ENCODE data around the gene PARP11. TPM values are rescaled to one million over a fixed set of nuclear protein-coding genes. Genes with fewer than 3 reads are reported as not detected.
A peak's percentile ranks its signal among the peaks of the same experiment; 100 is the strongest.

PARP11 gene
- total RNA-seq, 1 experiment from 2014 or later, result 11.3 TPM

DNA sequence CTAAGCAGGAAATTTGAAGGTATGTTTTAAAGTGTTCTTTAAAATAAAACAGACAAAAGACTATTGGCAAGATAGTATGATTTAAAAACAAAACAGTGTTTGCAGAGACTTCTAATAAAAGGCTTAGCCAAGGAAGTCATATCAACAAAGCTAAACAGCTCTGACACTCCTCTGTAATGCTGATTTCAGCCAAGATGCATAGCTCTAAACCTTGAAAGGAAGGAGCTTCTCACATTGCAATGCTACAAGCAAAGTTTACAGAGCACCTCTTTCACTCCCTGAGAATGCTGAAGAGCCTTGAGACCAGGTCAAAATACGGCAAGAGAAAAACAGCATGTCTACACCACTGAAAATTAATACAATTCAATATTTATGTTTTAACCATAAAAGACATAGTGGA, 51.8 kb downstream of the PARP11 start:
- Histone ChIP-seq H3K79me2 (ENCODE audit: insufficient read depth, low read length) (no peaks in the 10 kb centered on the region), H3K23me2 (ENCODE audit: insufficient read length, low read depth, low read length, poor library complexity, severe bottlenecking) (no peaks in the 10 kb centered on the region), H2BK12ac (ENCODE audit: insufficient read length, low read depth, low read length) (no peak overlapping the region), H3K4me2 (ENCODE audit: insufficient read depth, insufficient read length, low read length) (no peak overlapping the region), H3K18ac (ENCODE audit: insufficient read length, low read depth, low read length) (no peak overlapping the region), H3K9me3 (ENCODE audit: control insufficient read depth, low read depth, low read length) (no peaks in the 10 kb centered on the region), H3K27me3 (ENCODE audit: insufficient read depth, low read length) (no peaks in the 10 kb centered on the region), H2BK15ac (ENCODE audit: low read depth, low read length) (no peak overlapping the region), H3K23ac (ENCODE audit: insufficient read length, low read depth, low read length) (no peak overlapping the region), H2BK5ac (ENCODE audit: insufficient read length, low read length) (no peak overlapping the region), H3T11ph (ENCODE audit: low read length) (no peak overlapping the region), H3K56ac (ENCODE audit: insufficient read length, low read depth, low read length) (no peak overlapping the region), H3K9ac (ENCODE audit: extremely low read depth, insufficient read length, low read length) (no peak overlapping the region), H2AK5ac (ENCODE audit: insufficient read length, low read length) (no peak overlapping the region), H3K27ac (ENCODE audit: insufficient read length, low read depth, low read length) (peak overlapping the region; percentile 69), H4K8ac (replicated peaks; ENCODE audit: insufficient read length, low read depth, low read length) (no peak overlapping the region), H2BK120ac (ENCODE audit: low read depth, low read length, poor library complexity, severe bottlenecking) (no peak overlapping the region), H2AFZ (ENCODE audit: low read length) (no peak overlapping the region), H3K14ac (ENCODE audit: insufficient read depth, low read length) (no peak overlapping the region), H3K4ac (ENCODE audit: low read depth, low read length) (no peak overlapping the region), H4K5ac (ENCODE audit: insufficient read length, low read depth, low read length) (no peak overlapping the region), H3K79me1 (ENCODE audit: insufficient read depth, low read depth, low read length, poor library complexity, severe bottlenecking) (no peaks in the 10 kb centered on the region), H3K4me1 (ENCODE audit: insufficient read depth, low read length) (no peaks in the 10 kb centered on the region; the same call in 1 of the 2 replicates), H2BK20ac (ENCODE audit: low read depth, low read length, poor library complexity, severe bottlenecking) (no peak overlapping the region), H4K20me1 (ENCODE audit: control insufficient read depth, insufficient read depth, insufficient read length) (no peaks in the 10 kb centered on the region), H4K91ac (ENCODE audit: insufficient read length, low read depth, low read length) (no peak overlapping the region)
- H3K27ac Mint-ChIP-seq, result peak overlapping the region; percentile 62 to 96 (median 77); a peak in 6 of 7 replicates
- no CpG with 5 or more reads among the region's 1 CpG for WGBS (ENCODE audit: extremely low coverage, insufficient read length, low lambda C conversion rate)
- no peaks in the 10 kb centered on the region for H3K27me3 Mint-ChIP-seq (ENCODE audit: low read depth)
- peaks cover 15 to 18% of the 10 kb centered on the region in 2 experiments for H3K4me1 Mint-ChIP-seq
- DNase-seq, result no peak
- TF ChIP-seq, protein P1, sequence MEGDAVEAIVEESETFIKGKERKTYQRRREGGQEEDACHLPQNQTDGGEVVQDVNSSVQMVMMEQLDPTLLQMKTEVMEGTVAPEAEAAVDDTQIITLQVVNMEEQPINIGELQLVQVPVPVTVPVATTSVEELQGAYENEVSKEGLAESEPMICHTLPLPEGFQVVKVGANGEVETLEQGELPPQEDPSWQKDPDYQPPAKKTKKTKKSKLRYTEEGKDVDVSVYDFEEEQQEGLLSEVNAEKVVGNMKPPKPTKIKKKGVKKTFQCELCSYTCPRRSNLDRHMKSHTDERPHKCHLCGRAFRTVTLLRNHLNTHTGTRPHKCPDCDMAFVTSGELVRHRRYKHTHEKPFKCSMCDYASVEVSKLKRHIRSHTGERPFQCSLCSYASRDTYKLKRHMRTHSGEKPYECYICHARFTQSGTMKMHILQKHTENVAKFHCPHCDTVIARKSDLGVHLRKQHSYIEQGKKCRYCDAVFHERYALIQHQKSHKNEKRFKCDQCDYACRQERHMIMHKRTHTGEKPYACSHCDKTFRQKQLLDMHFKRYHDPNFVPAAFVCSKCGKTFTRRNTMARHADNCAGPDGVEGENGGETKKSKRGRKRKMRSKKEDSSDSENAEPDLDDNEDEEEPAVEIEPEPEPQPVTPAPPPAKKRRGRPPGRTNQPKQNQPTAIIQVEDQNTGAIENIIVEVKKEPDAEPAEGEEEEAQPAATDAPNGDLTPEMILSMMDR (conservative IDR thresholded peaks at IDR 0.05), result no peak
- peak overlapping the region in 1 of 2 experiments; percentile 14; a peak in 1 of 5 replicates for H3K4me3 Mint-ChIP-seq
- peaks cover 0 to 19% (median 16%) of the 10 kb centered on the region in 3 experiments; a peak in 4 of 7 replicates for H3K36me3 Mint-ChIP-seq (ENCODE audit: insufficient read depth in 1 of 3, low read depth in 3 of 3)
- H3K9me3 Mint-ChIP-seq, result peaks cover 0 to 3% of the 10 kb centered on the region in 2 experiments; a peak in 1 of 5 replicates

Data from H9 (cell line).